SK-N-SH treated with all-trans-retinoic acid at 6 μM for 48 hours (cell line): ENCODE results near the gene TGM1.

Experiments
- CSDC2 ChIP-seq: fragments of 250-450 bp; sonication (Bioruptor Pico); IDR thresholded peaks from 2 replicates; pipeline ENCODE4 v1.5.0; 2020; ENCODE audit warnings: mild to moderate bottlenecking, moderate library complexity
- GLIS3 ChIP-seq: fragments of 250-450 bp; sonication (Bioruptor Pico); IDR thresholded peaks from 2 replicates; pipeline ENCODE4 v1.5.0; 2020; ENCODE audit warnings: mild to moderate bottlenecking, moderate library complexity
- ISL1 ChIP-seq: fragments of 250-450 bp; sonication (Bioruptor Pico); IDR thresholded peaks from 2 replicates; pipeline ENCODE4 v2.1.2; 2022; ENCODE audit warnings: mild to moderate bottlenecking, moderate library complexity
- PATZ1 ChIP-seq: fragments of 250-450 bp; sonication (Bioruptor Pico); IDR thresholded peaks from 2 replicates; pipeline ENCODE4 v1.8.0; 2020; ENCODE audit warnings: mild to moderate bottlenecking, moderate library complexity, borderline replicate concordance
- PPARA ChIP-seq: fragments of 250-450 bp; sonication (Bioruptor Pico); IDR thresholded peaks from 2 replicates; pipeline ENCODE4 v1.5.0; 2020; ENCODE audit warnings: mild to moderate bottlenecking, borderline replicate concordance
- SNAI2 ChIP-seq: fragments of 250-450 bp; sonication (Bioruptor Pico); IDR thresholded peaks from 2 replicates; pipeline ENCODE4 v1.5.0; 2020; ENCODE audit warnings: mild to moderate bottlenecking, moderate library complexity
- ZFP3 ChIP-seq: fragments of 250-450 bp; sonication (Bioruptor Pico); IDR thresholded peaks from 2 replicates; pipeline ENCODE4 v1.5.0; 2020; ENCODE audit warnings: mild to moderate bottlenecking, moderate library complexity
- ZNF8 ChIP-seq: fragments of 450-650 bp; formaldehyde crosslinking; IDR thresholded peaks from 2 replicates; pipeline ENCODE4 v1.5.0; 2020; ENCODE audit warnings: mild to moderate bottlenecking, moderate library complexity

GRCh38 chr14:24219521-24219920, 43.5 kb downstream of the TGM1 start:
- TF ChIP-seq PATZ1 (no peak), ZFP3 (CRISPR knock-in tag) (no peak), CSDC2 (CRISPR knock-in tag) (no peak), GLIS3 (CRISPR knock-in tag) (no peak), PPARA (no peak), ISL1 (CRISPR knock-in tag) (no peak), SNAI2 (CRISPR knock-in tag) (no peak), ZNF8 (CRISPR knock-in tag) (no peak)
